HG03439 (cell line): ENCODE results near the gene CBLL2.
"Not testable (repeated sequence)": the region's sequence is repeated elsewhere in the genome, so short reads cannot be mapped to it uniquely, and the experiment has no call there.

Experiments
- ATAC-seq: cut with Tn5 transposase; IDR thresholded peaks from one replicate; pipeline ENCODE4 v1.9.1; 2021; ENCODE audit warnings: mild to moderate bottlenecking, moderate library complexity; ENCODE audit not compliant: unreplicated experiment

Gene CBLL2

GRCh38 chrX:22272613-22273012 lies at the start of gene CBLL2:
TSS of gene CBLL2 (plus strand) at chrX:22272913. CDS start at chrX:22272992, 79 bp downstream.
- ATAC-seq = no peak

- no peak for ATAC-seq
These were observed 38.3 kb upstream of the CBLL2 start for GRCh38 chrX:22234380-22234779.

GRCh38 chrX:22237479-22237878 lies 35.2 kb upstream of the CBLL2 start:
- ATAC-seq = no peak

- ATAC-seq = no peak
These were observed 26.1 kb upstream of the CBLL2 start for GRCh38 chrX:22246620-22247019.

- no peak for ATAC-seq
These were observed 25.5 kb upstream of the CBLL2 start for GRCh38 chrX:22247169-22247568.

GRCh38 chrX:22248401-22248800 lies 24.3 kb upstream of the CBLL2 start:
- ATAC-seq = no peak

GRCh38 chrX:22249371-22249770 lies 23.3 kb upstream of the CBLL2 start:
- no peak for ATAC-seq

- ATAC-seq = no peak
These were observed 4.0 kb upstream of the CBLL2 start for GRCh38 chrX:22268706-22269105.

- ATAC-seq = no peak
These were observed 1.1 kb downstream of the CBLL2 start for GRCh38 chrX:22273714-22274317.

- ATAC-seq = no peak
These were observed 4.1 kb downstream of the CBLL2 start for GRCh38 chrX:22276781-22277180.

- ATAC-seq = no peak
These were observed 5.7 kb downstream of the CBLL2 start for GRCh38 chrX:22278375-22278774.

- ATAC-seq = not testable (repeated sequence)
These were observed 16.5 kb downstream of the CBLL2 start for GRCh38 chrX:22289209-22289608.

GRCh38 chrX:22296871-22297270 lies 24.2 kb downstream of the CBLL2 start:
- ATAC-seq = no peak

GRCh38 chrX:22300130-22300529 lies 27.4 kb downstream of the CBLL2 start:
- no peak for ATAC-seq

- ATAC-seq = no peak
These were observed 38.1 kb downstream of the CBLL2 start for GRCh38 chrX:22310779-22311178.

- no peak for ATAC-seq
These were observed 41.1 kb downstream of the CBLL2 start for GRCh38 chrX:22313766-22314165.

- no peak for ATAC-seq
These were observed 41.5 kb downstream of the CBLL2 start for GRCh38 chrX:22314211-22314610.

GRCh38 chrX:22314692-22315091 lies 42.0 kb downstream of the CBLL2 start:
- no peak for ATAC-seq

GRCh38 chrX:22315151-22315550 lies 42.4 kb downstream of the CBLL2 start:
- no peak for ATAC-seq

- no peak for ATAC-seq
These were observed 47.6 kb downstream of the CBLL2 start for GRCh38 chrX:22320236-22320873.

GRCh38 chrX:22323541-22323940 lies 50.8 kb downstream of the CBLL2 start:
- no peak for ATAC-seq
